LNCaP clone FGC (cell line): ENCODE data around the gene PARD6B.
"Not testable (repeated sequence)": the region's sequence is repeated elsewhere in the genome, so short reads cannot be mapped to it uniquely, and the experiment has no call there.

ENCODE experiments used
- DNase-seq: peaks from one replicate; pipeline ENCODE4 v3.0.0-alpha.2; 2011; ENCODE audit warnings: low read depth
- H3K4me3 ChIP-seq: 2 replicates; pipeline ENCODE4 v1.5.1; 2011; ENCODE audit warnings: mild to moderate bottlenecking, low read depth, low read length, control low read depth
- CTCF ChIP-seq: IDR thresholded peaks from 2 replicates; pipeline ENCODE4 v1.5.1; 2012; ENCODE audit warnings: mild to moderate bottlenecking; ENCODE audit not compliant: control insufficient read depth, insufficient read depth; ENCODE audit errors: extremely low read depth

PARD6B gene

DNA sequence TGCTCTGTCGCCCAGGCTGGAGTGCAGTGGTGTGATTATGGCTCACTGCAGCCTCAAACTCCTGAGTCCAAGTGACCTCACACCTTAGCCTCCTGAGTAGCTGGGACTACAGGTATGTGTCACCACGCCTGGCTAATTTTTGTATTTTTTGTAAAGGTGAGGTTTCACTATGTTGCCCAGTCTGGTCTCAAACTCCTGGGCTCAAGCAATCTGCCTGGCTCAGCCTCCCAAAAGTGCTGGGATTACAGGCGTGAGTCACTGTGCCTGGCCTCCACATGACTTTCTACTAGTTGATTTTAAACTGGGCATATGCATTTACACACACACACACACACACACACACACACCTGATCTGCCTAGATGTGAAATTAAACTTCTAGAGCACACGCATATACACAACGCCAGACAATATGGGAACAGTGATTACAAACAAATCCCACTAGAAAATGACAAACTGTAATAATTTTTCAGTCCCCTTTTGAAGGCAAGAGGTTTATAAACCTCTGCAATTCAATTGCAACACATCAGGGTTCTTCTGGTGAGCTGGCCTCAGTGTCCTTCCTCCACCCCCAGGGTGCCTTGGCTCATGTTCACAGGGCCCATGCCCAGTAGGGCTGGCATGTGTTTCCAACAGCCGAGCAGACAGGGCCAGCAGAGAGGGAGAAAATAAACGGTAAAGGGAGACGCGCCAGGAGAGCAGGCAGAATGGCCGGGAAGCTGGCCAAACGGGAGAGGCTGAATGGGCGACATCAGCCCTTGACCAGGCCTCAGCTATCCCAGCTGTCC lies 31.2 kb downstream of the PARD6B start:
- TF ChIP-seq CTCF: no peak
- peak; percentile 78 for DNase-seq
- no peak overlapping the region for H3K4me3 ChIP-seq

DNA sequence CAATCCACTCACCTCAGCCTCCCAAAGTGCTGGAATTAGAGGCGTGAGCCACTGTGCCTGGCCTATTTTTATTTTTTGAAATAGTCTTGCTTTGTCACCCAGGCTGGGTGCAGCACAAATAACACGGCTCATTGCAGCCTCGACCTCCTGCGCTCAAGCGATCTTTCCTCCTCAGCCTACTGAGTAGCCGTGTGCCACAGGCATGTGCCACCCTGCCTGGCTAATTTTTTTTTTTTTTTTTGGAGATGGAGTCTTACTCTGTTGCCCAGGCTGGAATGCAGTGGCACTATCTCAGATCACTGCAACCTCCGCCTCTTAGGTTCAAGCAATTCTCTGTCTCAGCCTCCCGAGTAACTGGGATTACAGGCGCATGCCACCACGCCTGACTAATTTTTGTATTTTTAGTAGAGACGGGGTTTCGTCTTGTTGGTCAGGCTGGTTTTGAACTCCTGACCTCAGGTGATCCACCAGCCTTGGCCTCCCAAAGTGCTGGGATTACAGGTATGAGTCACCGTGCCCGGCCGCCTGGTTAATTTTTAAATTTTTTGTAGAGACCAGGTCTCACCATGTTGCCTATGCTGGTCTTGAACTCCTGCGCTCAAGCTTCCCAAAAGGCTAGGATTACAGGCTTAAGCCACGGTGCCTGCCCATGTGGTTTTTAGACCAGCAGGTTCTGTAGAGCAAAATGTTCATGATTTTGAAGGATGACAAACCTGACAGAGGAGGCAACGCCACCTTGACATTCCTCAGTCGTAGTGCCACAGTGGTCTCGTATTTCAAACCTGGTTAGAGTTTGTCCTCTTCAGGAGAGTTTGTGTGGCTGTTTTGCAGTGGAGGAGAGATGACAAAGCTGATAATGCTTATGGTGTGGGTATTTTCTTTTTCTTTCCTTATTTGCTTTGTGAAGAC lies 32.4 kb downstream of the PARD6B start:
- not testable (repeated sequence) for H3K4me3 ChIP-seq, DNase-seq

GRCh38 chr20:50765251-50765650 lies 33.9 kb downstream of the PARD6B start:
- not testable (repeated sequence) for DNase-seq, H3K4me3 ChIP-seq

- no peak for DNase-seq
- H3K4me3 ChIP-seq: no peak overlapping the region
- no peak for TF ChIP-seq CTCF
These were observed 34.3 kb downstream of the PARD6B start for GRCh38 chr20:50765674-50766073.

DNA sequence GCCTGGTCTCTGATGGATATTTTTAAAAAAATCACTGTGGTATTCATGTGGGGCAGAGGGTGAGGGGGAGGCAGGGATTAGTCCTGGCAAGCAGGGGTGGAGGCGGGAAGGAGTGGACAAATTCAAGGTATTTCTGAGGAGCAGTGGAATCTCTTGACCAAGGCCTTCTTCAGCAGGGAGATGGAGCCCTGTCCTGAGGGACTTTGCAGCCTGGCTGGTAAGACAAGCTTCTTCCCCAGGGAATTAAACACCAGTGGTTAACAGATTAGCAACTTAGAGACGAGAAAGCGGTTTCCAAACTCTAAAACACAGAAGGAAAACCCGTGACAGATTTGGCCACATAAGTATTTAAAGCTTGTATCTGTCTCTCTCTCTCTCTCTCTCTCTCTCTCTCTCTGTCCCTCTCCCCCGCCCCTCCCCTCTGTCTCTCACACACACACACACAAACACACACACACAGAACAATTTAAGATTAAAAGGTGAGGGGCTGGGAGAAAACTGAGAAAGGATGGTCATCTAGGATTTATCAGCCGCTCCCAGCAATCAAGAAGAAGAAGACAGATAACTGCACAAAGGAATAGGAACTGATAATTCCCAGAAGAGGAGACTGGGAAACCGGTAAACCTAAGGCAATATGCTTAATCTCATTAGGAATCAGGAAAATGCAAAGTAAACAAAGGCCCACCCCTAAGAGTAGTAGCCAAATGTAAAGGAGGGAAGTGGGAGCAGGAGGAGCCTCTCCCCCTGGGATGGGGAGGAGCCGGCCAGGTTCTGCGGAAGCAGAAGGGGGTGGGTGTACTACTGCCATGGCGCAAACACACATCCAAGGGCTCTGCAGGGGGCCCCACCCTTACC lies 35.8 kb downstream of the PARD6B start:
- not testable (repeated sequence) for DNase-seq, H3K4me3 ChIP-seq

DNA sequence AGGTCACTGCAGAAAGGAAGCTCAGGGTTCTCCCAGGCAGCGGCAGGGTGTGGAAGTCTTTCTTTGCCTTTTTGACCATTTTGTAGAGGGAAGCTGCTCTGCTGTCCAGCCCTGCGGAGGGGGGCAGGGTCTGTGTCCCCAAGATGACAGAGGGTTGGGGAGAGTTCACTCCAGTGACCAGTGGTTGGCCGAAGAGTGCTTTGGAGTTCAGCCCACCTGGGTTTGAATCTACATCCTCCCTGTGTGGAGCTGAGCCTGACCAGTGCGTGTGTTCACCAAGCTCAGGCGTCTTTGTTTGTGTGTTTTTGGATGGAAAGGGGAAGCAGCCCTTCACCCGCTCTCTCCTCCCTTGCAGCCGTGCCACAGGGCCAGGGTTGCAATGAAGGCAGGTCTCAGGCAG lies 37.6 kb downstream of the PARD6B start:
- not testable (repeated sequence) for DNase-seq, H3K4me3 ChIP-seq

DNA sequence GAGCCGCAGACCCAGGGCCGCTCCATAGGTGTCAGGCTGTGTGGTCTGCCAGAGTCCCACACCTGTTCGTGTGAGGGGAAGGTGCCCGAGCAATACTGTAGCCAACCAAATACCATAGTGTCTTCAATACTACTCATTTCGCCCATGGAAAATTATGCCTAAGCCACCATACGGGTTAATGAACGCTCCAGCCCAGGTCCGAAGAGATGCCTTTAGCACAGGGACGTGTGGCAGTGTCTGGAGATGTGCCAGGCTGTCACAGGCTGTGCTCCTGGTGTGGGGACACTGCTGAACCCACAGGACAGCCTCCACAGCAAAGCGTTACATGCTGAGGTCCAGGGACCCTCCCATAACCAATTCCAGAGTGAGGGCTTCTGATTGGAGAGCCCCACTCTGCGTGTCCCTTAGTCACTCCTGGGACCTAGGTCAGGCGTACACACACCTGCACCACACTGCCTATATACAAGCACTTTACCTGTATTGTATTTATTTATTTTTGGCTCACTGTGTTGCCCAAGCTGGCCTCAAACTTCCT lies 38.2 kb downstream of the PARD6B start:
- H3K4me3 ChIP-seq, DNase-seq: not testable (repeated sequence)

- not testable (repeated sequence) for DNase-seq, H3K4me3 ChIP-seq
These were observed 40.2 kb downstream of the PARD6B start for GRCh38 chr20:50771419-50772080.

DNA sequence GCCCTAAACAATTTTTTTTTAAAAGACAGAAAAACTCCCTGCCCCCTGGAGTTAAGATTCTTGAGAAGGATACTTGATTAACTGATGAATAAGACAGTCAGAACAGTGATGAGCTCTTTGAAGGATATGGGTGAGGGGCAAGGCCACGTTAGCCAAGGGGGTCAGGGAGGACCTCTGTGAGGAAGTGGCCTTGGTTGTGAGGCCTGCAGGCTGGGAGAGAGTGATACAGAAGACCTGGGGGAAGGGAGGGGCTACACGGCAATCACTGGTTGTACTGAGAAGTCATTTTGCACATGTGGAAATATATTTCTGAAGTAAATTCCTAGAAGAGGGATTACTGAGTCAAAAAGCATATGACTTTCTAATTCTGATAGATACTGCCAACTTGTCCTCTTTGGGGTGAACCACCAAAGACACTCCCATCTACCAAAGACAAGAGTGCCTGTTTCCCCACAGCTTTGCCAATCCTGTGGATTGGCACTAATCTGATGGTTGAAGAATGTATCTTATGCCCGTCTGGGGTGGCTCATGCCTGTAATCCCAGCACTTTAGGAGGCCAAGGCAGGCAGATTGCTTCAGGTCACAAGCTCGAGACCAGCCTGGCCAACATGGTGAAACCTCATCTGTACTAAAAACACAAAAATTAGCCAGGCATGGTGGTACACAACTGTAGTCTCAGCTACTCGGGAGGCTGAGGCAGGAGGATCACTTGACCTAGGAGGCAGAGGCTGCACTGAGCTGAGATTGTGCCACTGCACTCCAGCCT lies 41.2 kb downstream of the PARD6B start:
- H3K4me3 ChIP-seq: no peak overlapping the region
- no peak for DNase-seq
- no peak for TF ChIP-seq CTCF
